HG02840 (cell line): ENCODE data around the gene TFEB.

Experiments
- ATAC-seq: cut with Tn5 transposase; IDR thresholded peaks from one replicate; pipeline ENCODE4 v1.9.1; 2021; ENCODE audit warnings: mild to moderate bottlenecking, moderate library complexity, moderate number of reproducible peaks; ENCODE audit not compliant: unreplicated experiment, low FRiP score

Gene TFEB

DNA sequence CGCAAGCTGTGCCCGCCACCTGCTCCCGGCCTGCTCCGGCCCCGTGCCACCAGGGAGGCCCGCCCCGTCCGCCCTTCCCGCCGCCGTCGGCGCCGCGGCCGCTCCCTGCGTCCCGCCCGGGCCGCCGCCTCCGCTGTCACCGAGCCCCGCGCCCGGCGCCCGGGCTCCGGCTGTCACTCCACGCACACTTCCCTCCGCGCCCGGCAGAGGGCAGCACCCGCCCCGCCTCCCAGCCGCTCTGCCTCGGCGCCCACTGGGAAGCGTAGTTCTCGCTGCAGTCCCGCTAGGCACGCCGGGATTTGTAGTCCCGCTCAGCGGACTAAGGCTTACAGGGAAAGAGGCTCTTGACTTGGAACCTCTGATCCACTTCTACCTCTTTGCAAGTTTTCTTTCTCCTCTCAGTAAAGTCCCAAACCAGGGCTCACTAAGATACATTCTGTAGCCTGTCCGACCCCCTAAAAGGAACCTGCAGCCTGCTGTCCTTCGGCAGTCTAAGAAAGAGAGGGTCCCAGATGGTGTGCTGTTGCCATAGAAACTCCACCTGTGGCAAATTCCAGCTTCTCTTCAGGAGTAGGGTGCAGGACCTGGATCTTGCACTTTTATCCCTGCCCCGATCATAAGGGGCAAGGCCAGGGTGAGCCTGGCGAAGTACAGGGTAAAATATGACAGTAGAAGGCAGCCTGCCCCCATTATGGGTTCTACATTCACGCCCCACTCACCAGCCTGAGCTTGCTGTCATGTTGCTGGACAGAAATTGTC, at the start of gene TFEB:
Gene TFEB, minus strand, starts transcription at position 182 of the 759 bp plus-strand sequence. CDS start 44,395 bp downstream, outside the sequence.
- peak; percentile 46 for ATAC-seq

DNA sequence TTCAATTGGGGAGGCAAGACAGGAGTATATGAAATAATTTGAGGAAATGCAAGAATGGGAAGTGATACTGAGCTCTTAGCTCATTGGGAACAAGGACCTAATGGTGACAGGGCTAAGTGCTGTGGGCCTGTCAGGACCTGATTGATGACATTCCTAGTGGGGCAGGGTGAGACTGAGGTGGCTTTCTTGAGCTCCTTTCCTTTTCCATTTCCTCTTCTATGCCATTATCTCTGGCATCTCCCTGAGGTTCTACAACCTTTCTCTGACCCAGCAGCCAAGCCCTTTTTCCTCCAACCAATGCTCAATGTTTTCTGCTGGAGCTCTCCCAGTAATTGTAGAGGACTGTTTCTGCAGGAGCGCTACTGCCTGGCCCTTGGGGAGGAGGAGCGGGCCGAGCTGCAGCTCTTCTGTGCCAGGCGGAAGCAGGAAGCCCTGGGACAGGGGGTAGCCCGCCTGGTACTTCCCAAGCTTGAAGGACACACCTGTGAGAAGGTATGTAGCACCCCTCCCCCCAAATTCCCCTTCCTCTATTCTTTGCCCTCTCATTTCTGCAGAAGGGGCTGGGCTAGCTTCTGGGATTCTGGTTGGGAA, 49.3 kb upstream of the TFEB start:
- no peak for ATAC-seq

DNA sequence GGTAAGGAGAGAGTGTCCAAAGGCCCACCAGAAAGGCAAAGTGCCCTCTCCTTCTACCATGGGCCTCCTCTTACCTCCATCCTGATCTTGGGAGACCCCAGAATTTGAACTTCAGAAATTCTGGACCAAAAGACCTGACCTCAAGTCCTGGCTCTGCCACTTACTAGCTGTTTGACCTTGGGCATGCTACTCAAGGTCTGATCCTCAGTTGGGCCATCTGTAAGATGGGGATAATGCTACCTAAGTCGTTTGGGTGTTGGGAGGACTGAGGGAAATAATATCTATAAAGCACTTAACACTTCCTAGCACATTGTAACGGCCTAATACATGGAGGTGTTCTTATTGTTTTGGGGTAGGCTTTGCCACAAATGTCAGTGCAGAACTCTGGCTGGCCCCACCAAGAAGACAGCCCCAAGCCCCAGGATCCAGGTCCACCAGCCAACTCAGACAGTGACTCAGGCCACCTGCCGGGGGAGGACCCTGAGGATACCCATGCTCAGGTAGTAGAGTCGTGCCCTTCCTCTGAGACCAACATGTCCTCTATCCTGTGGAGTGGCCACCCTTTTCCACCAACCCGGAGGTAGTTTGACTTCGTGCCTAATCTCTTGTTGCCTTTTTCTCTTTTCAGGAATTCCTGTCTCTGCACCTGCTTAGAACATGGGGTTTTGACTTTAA, 47.8 kb upstream of the TFEB start:
- no peak for ATAC-seq

DNA sequence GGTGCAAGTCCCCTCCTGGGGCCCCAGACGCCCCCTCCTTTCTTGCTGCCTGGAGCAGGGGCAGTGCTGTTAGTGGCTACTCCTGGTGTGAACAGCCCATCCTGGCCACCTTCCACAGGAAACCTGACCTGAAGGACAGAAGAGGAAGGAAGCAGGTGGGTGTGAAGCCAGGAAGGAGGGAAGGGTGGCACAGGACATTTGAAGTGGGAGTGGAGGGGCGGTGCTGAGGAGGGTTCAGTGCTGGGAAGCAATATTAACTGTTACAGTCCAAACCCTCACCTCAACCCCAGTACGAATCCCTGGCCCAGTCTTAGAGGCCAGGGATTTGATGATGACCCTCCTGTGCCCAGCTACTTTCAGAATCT, 45.9 kb upstream of the TFEB start:
- no peak for ATAC-seq

DNA sequence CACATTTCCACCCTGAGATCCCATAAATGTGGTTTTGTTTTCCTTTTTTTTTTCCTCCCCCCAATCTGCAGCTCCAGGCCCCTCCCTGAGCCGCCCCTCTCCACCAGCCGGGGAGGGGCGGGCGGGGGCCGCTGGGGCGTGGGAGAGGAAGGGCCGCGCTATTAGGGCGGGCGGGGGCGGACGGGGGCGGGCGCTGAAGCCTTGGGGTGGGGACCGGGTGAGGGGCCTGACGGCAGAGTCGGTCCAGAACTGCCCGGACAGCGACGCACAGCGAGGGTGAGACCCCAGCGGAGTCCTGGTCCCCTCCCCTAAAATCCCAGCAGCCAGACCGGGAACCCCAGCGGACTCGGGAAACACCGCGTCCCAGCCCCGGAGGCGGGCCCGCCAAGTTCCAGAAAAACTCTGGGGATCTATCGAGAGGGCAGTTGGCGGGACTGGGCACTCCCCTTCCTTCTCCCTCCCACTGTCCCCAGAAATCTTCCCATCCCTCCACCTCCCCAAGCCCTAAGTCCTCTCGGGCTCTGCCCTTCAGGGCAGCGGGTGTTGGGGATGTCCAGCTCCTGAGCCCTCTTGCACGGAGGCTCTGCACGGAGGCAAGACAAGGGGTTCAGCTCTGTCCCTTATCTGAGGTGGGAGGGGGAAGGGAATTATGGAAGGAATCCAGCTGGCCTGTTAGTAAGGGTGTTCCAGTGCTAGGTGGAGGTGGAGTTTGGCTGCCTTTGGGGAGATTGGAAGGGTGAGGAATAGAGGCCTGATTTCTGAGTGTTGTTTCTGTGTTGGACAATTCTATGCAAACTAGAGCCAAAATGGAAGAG, 45.4 kb upstream of the TFEB start, which contains the start of gene PRICKLE4:
Gene PRICKLE4, plus strand, starts transcription at position 232 of the 815 bp plus-strand sequence. CDS start 2,692 bp downstream, outside the sequence.
- no peak for ATAC-seq

DNA sequence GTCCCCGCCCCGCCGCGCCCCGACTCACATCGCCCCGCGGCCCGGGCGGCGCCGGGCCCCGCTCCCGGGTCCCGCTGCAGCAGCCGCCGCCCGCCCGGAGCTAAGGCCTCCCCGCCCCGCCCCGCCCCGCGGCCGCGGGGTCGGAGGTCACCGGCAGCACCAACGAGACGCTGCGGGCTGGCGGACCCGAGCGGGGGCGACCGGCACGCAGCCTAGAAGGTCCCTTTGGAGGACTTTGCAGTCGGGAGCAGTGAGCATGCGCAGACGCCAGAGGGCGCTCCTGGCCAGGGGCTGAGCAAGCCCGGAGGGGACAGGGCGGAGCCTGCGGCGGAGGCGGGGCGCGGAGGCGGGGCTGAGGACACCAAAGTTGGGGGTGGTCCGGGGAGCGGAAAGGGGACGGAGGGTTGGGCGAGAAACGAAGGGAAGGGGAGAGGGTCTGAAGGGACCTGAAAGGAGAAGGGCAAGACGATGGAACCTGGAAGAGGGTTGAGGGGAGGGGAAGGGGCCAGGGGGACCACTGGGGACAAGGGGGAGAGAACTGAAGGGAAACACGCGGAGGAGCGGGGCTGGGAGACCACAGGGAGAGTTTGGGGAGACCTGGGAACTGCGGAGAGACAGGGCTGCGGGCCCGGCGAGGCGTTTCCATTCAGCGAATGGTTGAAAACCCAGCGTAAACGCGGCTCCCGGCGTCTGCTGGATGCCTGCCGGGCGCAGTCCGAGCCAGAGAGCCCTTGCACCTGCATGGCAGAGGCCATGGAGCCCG, 44.6 kb upstream of the TFEB start, which contains the start of gene FRS3:
Gene FRS3, minus strand, starts transcription at position 113 of the 763 bp plus-strand sequence. CDS start 2,913 bp downstream, outside the sequence.
- peak; percentile 89 for ATAC-seq

DNA sequence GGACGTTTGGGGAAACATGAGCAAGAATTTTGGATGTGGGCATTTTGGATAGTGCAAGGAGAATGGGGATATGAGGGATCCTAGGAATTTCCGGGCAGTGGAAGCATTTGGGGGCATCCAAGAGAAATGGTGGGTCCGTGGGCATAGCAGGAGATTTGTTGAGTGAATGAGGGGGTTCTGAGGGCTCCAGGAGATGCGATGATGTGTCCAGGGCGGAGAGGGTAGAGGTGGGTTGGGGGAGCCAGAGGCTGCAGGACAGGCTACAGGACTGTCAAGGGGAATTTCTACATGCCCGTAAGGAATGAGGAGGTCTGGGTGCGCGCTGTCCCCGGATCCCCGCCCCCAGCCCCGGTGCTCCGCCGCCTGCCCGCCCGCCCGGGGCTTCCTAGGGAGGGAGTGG, 43.9 kb upstream of the TFEB start:
- peak; percentile 20 for ATAC-seq

DNA sequence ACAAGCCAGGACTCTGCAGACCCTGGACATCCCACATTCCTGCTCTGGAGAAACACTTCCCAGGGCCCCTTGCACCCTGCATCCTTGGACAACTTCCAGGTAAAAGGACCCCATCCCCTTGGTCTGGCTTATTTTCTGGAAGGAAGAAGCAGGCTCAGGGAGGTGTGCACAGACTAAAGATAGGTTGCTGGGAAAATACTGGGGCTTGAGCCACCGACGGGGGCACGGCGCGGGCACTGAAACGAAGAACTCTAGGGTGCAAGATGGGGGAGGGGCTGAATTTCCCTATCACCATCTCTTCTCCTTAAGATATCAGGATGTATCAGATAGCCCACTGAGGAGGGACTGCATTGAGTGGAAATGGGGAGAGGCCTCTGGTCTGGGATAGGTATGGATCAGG, 43.5 kb upstream of the TFEB start:
- no peak for ATAC-seq

DNA sequence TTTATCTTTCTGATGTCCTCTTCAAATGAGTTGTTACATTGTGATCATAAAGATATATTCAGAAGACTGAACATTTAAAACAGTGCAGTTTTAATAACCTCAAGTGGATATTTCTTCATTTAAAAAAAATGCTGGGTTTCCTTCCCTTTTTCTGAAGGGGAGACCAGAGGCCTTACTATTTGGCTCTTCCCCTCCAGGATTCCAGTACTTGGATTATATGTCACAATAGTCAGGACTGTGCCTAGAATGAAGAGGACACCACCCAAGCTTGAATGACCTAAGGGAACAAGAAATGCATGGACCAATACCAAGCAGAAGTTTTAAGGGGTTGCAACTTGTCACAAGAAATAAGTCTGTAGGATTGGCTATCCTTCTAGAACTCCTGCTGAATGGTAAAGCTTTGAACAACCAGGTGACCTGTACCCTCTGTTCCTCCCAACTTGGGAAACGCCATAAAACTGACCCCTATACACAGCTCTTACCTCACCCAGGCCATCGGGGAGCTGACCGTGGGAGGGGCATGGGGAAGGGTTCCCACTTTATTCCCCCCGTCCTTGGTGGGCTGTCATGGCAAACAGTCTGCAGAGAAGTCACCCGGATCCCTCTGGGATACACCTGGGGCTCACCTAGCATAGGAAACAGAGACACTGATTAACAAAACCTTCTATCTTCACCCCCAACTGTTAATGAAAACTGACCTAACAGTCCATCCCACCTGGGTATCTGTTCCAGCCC, 42.3 kb upstream of the TFEB start:
- no peak for ATAC-seq

DNA sequence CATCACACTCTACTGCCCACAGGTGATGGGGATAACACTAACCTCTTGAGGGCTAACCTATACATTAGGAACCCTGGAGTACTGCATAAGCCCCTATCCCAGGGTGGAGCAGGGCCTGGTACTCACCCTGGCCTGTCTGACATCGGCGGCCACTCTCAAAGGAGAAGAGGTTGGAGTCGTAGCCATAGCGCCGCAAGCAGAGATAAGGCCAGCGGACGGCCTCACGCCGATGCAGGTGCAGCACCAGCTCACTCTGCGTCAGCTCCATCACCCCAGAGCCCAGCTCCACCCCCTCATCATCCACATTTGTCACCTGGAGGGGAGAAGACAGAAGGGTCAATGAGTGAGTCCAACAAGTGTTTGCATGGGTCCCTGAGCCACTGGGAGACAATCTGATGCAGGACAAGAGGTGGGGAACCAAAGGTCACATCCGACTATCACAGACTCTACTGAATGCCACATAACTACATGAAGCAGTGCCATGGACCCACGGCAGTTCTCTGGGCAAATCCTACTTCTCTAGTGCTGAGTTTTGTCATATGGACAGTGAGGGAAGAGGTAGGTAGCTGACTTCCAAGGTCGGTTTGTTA, 40.0 kb upstream of the TFEB start:
- ATAC-seq = no peak

DNA sequence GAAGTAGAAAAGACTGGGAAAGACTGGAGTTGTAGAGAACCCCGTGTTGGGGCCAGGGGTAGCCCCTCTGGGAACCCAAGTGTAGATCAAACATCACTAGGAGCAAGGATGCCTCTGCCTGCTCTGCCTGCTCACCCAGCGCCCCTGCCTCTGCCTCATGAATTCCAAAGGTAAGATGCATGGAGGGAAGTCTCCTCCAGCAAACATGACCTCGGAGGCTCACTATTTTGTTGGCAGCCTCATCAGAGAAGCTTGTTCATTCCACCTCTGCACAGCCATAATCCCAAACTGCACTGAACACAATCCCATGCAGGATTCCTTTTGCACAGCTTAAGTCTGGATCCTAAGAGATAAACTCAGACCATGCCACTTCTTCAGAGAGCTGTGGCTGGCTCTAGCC, 39.4 kb upstream of the TFEB start:
- no peak for ATAC-seq

DNA sequence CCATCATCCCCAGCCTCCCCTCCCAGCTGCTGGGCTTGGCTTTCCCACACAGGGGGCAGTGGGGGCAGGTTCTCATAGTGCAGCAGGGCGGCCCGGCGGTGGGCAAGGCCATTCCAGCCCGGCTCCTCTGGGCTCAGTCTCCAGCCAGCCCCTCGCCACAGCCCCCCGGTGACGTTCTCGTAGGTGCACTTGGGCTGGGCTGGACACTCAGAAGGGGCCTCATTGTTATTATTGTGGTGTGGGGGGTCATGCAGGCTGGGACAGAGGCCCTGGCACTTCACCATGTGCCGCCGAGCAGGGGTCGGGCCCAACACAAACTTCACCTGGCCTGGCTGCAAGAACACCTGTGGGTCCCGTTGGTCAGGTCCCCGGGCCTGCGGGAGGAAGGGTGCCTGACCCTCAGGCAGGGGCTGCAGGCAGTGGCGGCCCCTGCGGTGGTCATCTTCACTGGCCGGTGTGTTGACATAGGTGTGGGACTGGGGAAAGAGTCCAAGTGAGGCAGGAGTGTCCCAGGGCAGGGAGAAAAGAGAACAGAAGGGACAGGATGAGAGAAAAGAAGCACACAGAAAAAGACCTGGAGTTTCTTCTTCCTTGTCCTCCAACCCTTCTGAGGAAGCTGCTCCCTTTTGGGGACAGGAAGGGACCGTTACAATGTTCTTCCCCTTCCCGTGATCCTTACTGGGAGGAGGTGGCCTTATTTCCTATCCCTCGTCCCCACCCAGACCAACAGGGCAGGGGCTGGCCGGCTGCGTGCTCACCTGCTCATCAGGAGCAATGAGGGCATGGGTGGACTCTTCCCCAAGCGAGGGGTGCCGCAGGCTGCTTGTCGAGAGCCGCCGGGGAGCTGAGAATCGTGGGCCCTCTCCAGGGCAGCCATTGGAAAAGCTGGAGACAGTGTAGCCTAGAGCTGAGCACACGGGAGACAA, 35.9 kb upstream of the TFEB start:
- no peak for ATAC-seq

DNA sequence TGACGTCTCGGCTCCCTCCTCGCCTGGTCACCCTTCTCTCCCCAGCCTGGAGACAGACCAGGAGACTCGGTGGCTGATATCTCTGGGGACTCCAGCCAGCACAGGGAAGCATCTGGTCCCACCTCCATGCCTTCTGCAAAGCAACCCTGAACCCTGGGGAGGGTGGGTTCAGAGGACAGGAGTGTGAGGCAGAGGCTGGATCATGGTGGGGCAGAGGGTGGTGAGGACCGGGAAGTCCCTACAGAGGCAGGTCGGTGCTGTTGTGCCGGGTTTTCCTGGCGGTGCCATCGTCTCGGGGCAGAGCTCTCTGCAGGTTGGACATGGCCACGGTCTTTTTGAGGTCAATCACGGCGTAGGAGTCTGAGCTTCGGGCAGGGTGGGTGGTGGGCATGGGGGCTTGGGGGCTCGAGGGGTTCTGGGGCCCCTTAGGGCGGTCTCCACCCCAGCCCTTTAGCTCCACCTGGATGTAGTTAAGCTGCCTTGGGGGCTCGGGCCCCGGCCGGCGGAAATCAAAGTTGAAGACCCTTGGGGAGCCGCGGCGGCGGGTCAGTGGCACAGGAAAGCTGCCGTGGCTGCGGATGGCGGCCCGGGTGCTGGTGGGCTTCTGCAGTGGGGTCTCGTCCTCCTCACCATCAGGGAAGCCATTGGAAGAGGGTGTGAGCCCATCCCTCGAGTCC, 35.1 kb upstream of the TFEB start:
- ATAC-seq = no peak

DNA sequence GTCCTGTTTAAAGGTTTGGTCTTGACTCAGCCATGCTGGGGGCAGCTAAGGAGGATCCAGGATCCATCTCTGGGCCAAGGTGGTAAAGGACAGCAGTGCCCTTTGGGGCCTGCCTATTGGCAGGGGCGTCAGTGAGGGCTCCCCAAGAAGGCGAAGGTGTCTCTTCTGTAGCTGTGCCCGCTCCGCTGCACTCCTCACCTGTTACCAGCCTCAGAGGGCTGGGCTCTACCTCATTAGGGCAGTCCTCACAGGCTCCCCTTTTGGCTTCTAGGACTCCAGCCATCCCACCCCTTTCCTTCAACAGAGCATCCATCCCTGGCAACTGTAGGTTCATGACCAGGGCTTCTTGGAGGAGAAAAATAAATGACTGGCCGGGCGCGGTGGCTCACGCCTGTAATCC, 34.0 kb upstream of the TFEB start:
- ATAC-seq = no peak

DNA sequence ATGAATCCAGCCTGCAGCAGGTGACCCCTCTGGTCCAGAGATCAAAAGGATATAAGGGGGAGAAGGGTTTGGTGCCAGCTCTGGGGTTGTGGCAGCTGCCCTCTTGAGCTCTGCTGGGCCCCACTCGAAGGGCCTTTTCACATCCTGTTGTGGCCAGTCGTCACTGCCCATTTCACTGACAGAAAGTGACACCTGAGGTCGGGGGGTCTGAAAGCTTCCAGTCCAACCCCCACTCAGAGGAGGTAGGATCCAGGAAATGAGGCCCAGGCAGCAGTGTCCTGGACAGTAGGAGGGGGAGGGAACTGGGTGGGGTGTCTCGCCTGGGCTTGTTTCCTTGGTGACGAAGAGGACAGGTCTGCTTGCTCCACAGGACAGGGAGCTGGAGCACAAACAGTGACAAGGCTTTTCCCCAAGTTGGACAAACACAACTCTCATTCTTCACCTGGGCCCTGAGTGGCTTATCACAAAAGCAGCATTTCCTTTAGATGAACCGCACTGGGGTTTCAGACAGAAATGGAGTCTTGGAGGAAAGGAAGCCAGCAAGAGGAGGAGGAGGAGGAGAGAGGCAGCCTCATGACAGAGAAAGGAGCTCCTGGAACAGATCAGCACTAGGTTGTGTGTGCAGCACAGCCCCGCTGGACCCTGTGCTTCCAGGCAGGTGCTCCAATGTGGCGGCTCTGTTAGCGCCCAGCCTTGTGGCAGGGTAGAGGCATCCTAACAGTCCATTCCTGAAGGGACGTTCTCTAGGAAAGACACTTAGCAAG, 33.3 kb upstream of the TFEB start:
- no peak for ATAC-seq

DNA sequence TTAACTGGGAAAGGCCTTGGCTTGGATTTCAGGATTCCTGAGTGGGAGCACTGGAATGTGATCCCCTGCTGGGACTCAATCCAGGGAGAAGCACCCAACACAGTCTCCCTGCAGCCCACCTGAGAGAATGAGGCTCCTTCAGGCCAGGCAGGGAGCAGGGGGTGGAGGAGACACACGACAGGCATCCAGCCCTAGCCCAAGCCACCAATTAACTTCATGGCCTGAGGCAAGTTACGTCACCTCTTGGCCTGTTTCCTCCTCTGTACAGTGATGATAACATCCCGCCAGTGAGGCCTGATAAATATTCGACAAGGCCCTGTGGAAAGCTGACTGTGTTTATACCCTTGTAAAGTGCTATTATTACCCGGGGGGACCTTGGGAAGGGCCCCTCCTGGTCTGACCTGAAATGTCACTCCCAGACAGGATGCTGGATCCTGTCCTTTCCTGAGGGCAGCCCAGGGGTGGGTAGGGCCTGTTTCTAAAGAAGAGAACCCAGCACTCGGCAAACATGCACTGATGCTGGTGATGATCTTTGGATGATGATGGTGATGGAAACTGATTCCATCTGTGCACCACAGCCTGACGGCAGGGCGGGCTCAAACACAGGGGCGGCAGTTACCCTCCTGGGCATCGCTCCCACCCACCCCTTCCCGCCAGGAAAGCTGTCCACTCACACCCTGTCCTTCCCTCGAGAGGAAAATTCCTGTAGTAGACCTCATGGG, 31.9 kb upstream of the TFEB start:
- no peak for ATAC-seq
